ENCODE data around the gene DMXL2. TPM values are rescaled to one million over a fixed set of nuclear protein-coding genes. Genes with fewer than 3 reads are reported as not detected.

The DMXL2 gene
- total and polyA plus RNA-seq, 2 experiments from 2014 or later, result 6.1 to 61.1 TPM

DNA sequence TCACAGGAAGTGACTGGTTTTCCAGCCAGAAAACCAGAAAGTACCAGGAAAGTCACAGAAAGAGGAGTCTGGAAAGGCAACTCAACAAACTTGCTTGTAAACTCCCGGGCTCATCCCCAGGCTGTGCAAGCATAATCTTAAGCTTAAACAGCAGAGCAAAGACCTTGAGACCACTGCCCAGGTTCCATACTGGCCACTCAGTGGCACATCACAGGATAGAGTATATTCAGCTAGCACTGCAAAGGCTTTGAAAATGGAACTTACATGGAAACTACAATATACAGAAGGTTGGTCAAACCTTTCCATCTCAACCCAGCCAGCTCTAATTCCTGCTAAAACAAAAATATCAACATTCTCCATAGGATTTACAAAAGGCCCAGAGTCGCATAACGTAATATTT lies 20.1 kb downstream of the DMXL2 start:
- H3K4me3 Mint-ChIP-seq, result no peak overlapping the region
- Histone ChIP-seq H3K27me3 (ENCODE audit: insufficient read depth) (no peaks in the 10 kb centered on the region), H3K27ac (ENCODE audit: low read depth) (no peak overlapping the region), H3F3A (replicated peaks; ENCODE audit: low read depth) (no peaks in the 10 kb centered on the region), H3K4me1 (ENCODE audit: insufficient read depth) (no peaks in the 10 kb centered on the region), H3K79me2 (replicated peaks; ENCODE audit: insufficient read depth) (peaks cover 4% of the 10 kb centered on the region; the same call in 1 of the 2 replicates), H3K4me2 (no peak overlapping the region), H3K9me2 (ENCODE audit: insufficient read depth) (peaks cover 3% of the 10 kb centered on the region; the same call in 1 of the 2 replicates), H4K20me1 (replicated peaks; ENCODE audit: insufficient read depth) (no peaks in the 10 kb centered on the region), H2AFZ (no peak overlapping the region), H3K36me3 (ENCODE audit: insufficient read depth) (no peaks in the 10 kb centered on the region), H3K4me3 (no peak overlapping the region)
- no peaks in the 10 kb centered on the region for H3K9me3 Mint-ChIP-seq
- peaks cover 6% of the 10 kb centered on the region for H3K27me3 Mint-ChIP-seq (ENCODE audit: insufficient read depth, low read depth, poor library complexity)
- no peaks in the 10 kb centered on the region; the same call in 2 of the 3 replicates for H3K4me1 Mint-ChIP-seq
- TF ChIP-seq NANOG (IDR thresholded peaks at IDR 0.05; ENCODE audit: borderline replicate concordance) (no peak), POLR2AphosphoS5 (IDR thresholded peaks at IDR 0.05; ENCODE audit: low read depth) (no peak), ZNF462 (CRISPR knock-in tag; IDR thresholded peaks at IDR 0.05) (no peak), REST (IDR thresholded peaks at IDR 0.05; ENCODE audit: unreplicated experiment) (no peak), ZNF331 (CRISPR knock-in tag; IDR thresholded peaks at IDR 0.05; ENCODE audit: low read depth) (no peak), ZNF114 (CRISPR knock-in tag; IDR thresholded peaks at IDR 0.05) (no peak), EZH2 (IDR thresholded peaks at IDR 0.05; ENCODE audit: low read depth, unreplicated experiment) (no peak), ETS1 (IDR thresholded peaks at IDR 0.05) (no peak), EZH2phosphoT487 (IDR thresholded peaks at IDR 0.05; ENCODE audit: unreplicated experiment) (no peak), JUNB (IDR thresholded peaks at IDR 0.05; ENCODE audit: unreplicated experiment) (no peak), STAT1 (IDR thresholded peaks at IDR 0.05; ENCODE audit: unreplicated experiment) (no peak), CTCF (conservative IDR thresholded peaks at IDR 0.05; ENCODE audit: low read depth in 2 of 2) (no peak), CREB1 (CRISPR knock-in tag; IDR thresholded peaks at IDR 0.05; ENCODE audit: low read depth) (no peak)
- H3K36me3 Mint-ChIP-seq (ENCODE audit: low read depth), result peaks cover 4% of the 10 kb centered on the region; the same call in 1 of the 3 replicates
- H3K27ac Mint-ChIP-seq, result no peak overlapping the region
- no peak for DNase-seq (ENCODE audit: low spot score)
- no peak for ATAC-seq
